NOMO-1 treated with dmso at 0.1 percent for 144 hours (cell line): ENCODE results near the gene RCCD1.

Experiments used
- DNase-seq: peaks from one replicate; lab custom pipeline; 2025; ENCODE audit not compliant: unreplicated experiment; lab: John Stamatoyannopoulos, UW

RCCD1 gene

GRCh38 chr15:91001209-91001608, 46.5 kb downstream of the RCCD1 start:
- DNase-seq = no peak

GRCh38 chr15:91007266-91007665, 52.6 kb downstream of the RCCD1 start:
- no peak for DNase-seq
